ENCODE results near the gene MCMBP.

DNA sequence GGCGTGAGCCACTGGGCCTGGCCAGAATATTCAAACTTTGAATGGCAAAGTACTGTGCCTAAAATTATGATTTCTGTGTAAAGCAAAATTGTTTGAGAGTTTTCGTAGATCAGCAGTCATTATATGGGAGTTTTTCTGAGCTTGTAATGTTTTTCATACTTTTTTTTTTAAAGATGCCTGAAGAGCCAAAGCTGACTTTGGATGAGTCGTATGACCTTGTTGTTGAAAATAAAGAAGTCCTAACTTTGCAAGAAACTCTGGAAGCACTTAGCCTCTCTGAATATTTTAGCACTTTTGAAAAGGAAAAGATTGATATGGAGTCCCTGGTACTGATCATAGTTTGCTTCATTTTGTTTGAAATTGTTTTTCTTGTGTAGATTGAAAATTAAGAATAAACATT, 46.6 kb upstream of the MCMBP start:
- TF ChIP-seq, protein P1, sequence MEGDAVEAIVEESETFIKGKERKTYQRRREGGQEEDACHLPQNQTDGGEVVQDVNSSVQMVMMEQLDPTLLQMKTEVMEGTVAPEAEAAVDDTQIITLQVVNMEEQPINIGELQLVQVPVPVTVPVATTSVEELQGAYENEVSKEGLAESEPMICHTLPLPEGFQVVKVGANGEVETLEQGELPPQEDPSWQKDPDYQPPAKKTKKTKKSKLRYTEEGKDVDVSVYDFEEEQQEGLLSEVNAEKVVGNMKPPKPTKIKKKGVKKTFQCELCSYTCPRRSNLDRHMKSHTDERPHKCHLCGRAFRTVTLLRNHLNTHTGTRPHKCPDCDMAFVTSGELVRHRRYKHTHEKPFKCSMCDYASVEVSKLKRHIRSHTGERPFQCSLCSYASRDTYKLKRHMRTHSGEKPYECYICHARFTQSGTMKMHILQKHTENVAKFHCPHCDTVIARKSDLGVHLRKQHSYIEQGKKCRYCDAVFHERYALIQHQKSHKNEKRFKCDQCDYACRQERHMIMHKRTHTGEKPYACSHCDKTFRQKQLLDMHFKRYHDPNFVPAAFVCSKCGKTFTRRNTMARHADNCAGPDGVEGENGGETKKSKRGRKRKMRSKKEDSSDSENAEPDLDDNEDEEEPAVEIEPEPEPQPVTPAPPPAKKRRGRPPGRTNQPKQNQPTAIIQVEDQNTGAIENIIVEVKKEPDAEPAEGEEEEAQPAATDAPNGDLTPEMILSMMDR (IDR thresholded peaks at IDR 0.05 in 2 of 3, conservative IDR thresholded peaks at IDR 0.05 in 1 of 3; ENCODE audit: borderline replicate concordance in 1 of 3, insufficient read depth in 1 of 3, low read depth in 2 of 3, low read length in 2 of 3) = no peak
- TF ChIP-seq POLR2A (IDR thresholded peaks at IDR 0.05; ENCODE audit: borderline replicate concordance, extremely low read depth, insufficient read depth, insufficient read length) = no peak
- no peak for TF ChIP-seq TCF7L2 (IDR thresholded peaks at IDR 0.05; ENCODE audit: borderline replicate concordance, extremely low read depth, insufficient read depth, insufficient read length)
- no peak for TF ChIP-seq MAX (IDR thresholded peaks at IDR 0.05)
- TF ChIP-seq RAD21 (IDR thresholded peaks at IDR 0.05; ENCODE audit: low read depth) = no peak
- no peak for TF ChIP-seq ELF1 (IDR thresholded peaks at IDR 0.05; ENCODE audit: borderline replicate concordance, low read depth)
- TF ChIP-seq, protein P2, sequence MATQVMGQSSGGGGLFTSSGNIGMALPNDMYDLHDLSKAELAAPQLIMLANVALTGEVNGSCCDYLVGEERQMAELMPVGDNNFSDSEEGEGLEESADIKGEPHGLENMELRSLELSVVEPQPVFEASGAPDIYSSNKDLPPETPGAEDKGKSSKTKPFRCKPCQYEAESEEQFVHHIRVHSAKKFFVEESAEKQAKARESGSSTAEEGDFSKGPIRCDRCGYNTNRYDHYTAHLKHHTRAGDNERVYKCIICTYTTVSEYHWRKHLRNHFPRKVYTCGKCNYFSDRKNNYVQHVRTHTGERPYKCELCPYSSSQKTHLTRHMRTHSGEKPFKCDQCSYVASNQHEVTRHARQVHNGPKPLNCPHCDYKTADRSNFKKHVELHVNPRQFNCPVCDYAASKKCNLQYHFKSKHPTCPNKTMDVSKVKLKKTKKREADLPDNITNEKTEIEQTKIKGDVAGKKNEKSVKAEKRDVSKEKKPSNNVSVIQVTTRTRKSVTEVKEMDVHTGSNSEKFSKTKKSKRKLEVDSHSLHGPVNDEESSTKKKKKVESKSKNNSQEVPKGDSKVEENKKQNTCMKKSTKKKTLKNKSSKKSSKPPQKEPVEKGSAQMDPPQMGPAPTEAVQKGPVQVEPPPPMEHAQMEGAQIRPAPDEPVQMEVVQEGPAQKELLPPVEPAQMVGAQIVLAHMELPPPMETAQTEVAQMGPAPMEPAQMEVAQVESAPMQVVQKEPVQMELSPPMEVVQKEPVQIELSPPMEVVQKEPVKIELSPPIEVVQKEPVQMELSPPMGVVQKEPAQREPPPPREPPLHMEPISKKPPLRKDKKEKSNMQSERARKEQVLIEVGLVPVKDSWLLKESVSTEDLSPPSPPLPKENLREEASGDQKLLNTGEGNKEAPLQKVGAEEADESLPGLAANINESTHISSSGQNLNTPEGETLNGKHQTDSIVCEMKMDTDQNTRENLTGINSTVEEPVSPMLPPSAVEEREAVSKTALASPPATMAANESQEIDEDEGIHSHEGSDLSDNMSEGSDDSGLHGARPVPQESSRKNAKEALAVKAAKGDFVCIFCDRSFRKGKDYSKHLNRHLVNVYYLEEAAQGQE (IDR thresholded peaks at IDR 0.05; ENCODE audit: low read depth) = no peak
- TF ChIP-seq EZH2 (IDR thresholded peaks at IDR 0.05) = no peak
- no peak for TF ChIP-seq ZBTB33 (IDR thresholded peaks at IDR 0.05; ENCODE audit: extremely low read depth, insufficient replicate concordance, low read length)
- no peak for TF ChIP-seq YY1 (IDR thresholded peaks at IDR 0.05; ENCODE audit: extremely low read depth, insufficient replicate concordance, low read depth, low read length)
- TF ChIP-seq POLR2AphosphoS5 (IDR thresholded peaks at IDR 0.05; ENCODE audit: low read depth, low read length) = no peak
- TF ChIP-seq FOSL1 (IDR thresholded peaks at IDR 0.05; ENCODE audit: low read depth) = no peak
- TF ChIP-seq ZFX (IDR thresholded peaks at IDR 0.05) = no peak
- TF ChIP-seq ZNF274 (IDR thresholded peaks at IDR 0.05; ENCODE audit: low read depth, low read length) = no peak
